ENCODE results near the gene AFG3L2.
"Not testable (repeated sequence)": the region's sequence is repeated elsewhere in the genome, so short reads cannot be mapped to it uniquely, and the experiment has no call there.

Gene AFG3L2

GRCh38 chr18:12394428-12394827 lies 17.4 kb upstream of the AFG3L2 start:
- peak in 1 of 2 donors; percentile 5 for DNase-seq

- no peak for DNase-seq
Observed at GRCh38 chr18:12393998-12394397, 17.0 kb upstream of the AFG3L2 start.

- DNase-seq: no peak
Observed at GRCh38 chr18:12393510-12393909, 16.5 kb upstream of the AFG3L2 start.

- peak; percentile 52 to 53 for DNase-seq
Observed at GRCh38 chr18:12391487-12392165, 14.6 kb upstream of the AFG3L2 start.

GRCh38 chr18:12388442-12388841 lies 11.4 kb upstream of the AFG3L2 start:
- no peak for DNase-seq

GRCh38 chr18:12384261-12384660 lies 7.2 kb upstream of the AFG3L2 start:
- DNase-seq: no peak

GRCh38 chr18:12383759-12384158 lies 6.7 kb upstream of the AFG3L2 start:
- DNase-seq: not testable (repeated sequence)

- not testable (repeated sequence) for DNase-seq
Observed at GRCh38 chr18:12382221-12382814, 5.3 kb upstream of the AFG3L2 start.

- DNase-seq: not testable (repeated sequence)
Observed at GRCh38 chr18:12378198-12378558, 1.2 kb upstream of the AFG3L2 start.

- no peak for DNase-seq
Observed at GRCh38 chr18:12377556-12378197, 650 bp upstream of the AFG3L2 start.

- DNase-seq: peak in 1 of 2 donors; percentile 5
Observed at GRCh38 chr18:12376034-12376753, 833 bp downstream of the AFG3L2 start.

GRCh38 chr18:12374401-12374800 lies 2.6 kb downstream of the AFG3L2 start:
- DNase-seq: no peak

GRCh38 chr18:12373771-12374116 lies 3.3 kb downstream of the AFG3L2 start:
- no peak for DNase-seq

GRCh38 chr18:12373116-12373770 lies 3.8 kb downstream of the AFG3L2 start:
- DNase-seq: no peak

GRCh38 chr18:12372406-12372805 lies 4.6 kb downstream of the AFG3L2 start:
- DNase-seq: no peak

- no peak for DNase-seq
Observed at GRCh38 chr18:12371590-12371989, 5.4 kb downstream of the AFG3L2 start.

GRCh38 chr18:12369211-12369610 lies 7.8 kb downstream of the AFG3L2 start:
- no peak for DNase-seq

- no peak for DNase-seq
Observed at GRCh38 chr18:12366784-12367183, 10.2 kb downstream of the AFG3L2 start.

GRCh38 chr18:12366379-12366778 lies 10.6 kb downstream of the AFG3L2 start:
- DNase-seq: no peak

- no peak for DNase-seq
Observed at GRCh38 chr18:12362473-12363174, 14.4 kb downstream of the AFG3L2 start.

GRCh38 chr18:12361770-12362378 lies 15.2 kb downstream of the AFG3L2 start:
- DNase-seq: no peak

- DNase-seq: no peak
Observed at GRCh38 chr18:12359515-12359927, 17.5 kb downstream of the AFG3L2 start.

Data from CD4-positive, alpha-beta T cell treated with Interleukin-1 beta for 1 hour (primary cell).